ENCODE data around the gene PIK3CD.
"Not testable (repeated sequence)": the region's sequence is repeated elsewhere in the genome, so short reads cannot be mapped to it uniquely, and the experiment has no call there.

PIK3CD gene

DNA sequence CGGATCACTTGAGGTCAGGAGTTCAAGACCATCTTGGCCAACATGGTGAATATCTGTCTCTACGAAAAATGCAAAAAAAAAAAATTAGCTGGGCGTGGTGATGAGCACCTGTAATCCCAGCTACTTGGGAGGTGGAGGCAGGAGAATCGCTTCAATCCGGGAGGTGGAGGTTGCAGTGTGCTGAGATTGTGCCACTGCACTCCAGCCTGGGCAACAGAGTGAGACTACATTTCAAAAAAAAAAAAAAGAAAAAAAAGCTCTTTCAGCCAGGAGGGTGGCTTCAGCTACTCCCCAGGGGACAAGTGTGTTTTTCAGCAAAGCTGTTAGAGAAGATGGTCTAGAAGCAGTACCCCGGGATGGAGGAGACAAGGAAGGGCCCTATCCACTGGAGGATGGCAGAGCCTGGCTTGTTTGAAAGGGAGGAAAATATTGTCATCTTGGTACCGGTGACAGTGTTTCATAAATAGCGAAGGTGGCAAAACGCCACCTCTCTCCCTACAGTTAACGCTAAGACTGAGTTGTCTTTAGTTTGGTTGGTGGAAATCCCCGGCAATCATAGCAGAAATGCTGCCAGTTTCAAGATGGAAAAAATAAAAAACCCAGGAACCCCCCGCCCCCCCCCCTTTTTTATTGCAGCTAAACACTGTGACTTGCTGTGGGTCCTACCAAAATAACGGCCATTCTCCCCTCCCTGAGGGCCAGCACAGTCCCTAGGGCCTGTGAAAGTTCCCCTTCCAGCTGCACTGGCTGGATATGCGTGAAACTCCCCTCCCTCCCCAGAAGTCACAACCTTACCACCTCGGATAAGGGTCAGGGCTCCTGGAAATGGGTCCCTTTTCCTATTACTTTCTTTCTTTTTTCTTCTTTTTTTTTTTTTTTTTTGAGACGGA lies 3.5 kb downstream of the PIK3CD start:
- peak; percentile 60 for DNase-seq

DNA sequence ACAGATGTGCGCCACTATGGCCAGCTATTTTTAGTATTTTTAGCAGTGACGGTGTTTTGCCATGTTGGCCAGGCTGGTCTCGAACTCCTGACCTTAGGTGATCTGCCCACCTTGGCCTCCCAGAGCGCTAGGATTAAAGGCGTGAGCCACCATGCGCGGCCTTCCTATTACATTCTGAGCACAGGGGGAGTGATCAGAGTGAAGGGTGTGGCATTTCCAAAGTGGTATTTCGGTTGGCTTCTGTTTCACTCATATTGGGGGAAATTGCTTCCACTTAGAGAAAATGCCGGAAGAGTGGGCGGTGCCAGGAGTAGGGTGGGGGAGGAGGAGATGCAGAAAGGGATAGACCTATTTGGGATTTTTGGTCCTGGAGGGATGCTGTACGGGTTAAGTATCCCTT lies 4.3 kb downstream of the PIK3CD start:
- DNase-seq, result no peak

DNA sequence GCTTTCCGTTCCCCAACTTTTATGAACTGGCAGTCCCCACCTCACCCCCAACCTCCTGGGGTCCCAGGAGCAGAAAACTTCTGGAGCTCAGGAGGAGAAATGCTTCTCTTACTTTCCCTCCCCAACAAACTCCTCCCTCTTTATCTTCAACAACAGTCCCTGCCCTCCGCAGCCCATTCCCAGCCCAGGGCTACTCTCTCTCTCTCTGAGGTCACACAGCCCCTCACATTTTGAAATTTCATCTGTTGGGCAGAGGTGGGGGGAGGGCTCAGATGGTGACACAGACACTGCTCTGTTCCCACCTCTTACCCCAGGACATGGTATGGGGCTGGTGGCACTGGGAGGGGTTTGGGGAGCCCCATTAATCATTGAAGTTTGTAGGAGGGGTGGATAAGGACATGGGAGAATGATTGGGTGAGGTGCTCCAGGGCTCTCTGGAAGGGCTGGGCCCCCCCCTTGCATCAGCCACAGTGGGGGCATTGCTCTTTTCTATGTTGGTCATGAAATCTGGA lies 6.0 kb downstream of the PIK3CD start:
- no peak for DNase-seq

DNA sequence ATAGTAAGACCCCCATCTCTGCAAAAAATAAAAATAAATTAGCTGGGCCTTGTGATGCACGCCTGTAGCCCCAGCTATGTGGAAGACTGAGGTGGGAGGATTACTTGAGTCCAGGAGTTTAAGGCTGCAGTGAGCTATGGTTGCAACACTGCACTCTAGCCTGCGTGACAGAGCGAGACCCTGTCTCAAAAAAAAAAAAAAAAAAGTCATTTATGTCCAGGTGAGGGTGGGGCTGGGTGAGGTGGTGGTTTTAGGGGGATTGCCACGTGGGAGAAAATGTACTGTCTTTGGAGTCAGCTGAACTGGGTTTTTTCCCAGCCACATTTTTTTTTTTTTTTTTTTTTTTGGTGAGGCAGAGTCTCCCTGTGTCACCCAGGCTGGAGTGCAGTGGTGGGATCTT lies 6.7 kb downstream of the PIK3CD start:
- DNase-seq, result peak; percentile 23

DNA sequence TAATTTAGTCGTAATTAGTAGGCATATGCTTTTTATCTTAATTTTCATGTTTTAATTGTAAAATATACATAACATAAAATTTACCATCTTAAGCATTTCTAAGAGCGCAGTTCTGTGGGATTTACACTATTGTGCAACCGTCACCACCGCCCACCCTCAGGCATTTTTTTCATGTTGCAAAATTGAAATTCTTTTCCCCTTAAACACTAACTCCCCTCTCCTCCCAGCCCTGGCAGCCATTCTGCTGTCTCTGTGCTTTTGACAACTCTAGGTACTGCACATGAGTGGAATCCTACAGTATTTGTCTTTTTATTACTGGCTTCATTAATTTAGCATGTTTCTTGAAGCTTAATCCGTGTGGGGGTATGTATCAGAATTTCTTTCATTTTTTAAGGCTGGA lies 7.8 kb downstream of the PIK3CD start:
- no peak for DNase-seq

DNA sequence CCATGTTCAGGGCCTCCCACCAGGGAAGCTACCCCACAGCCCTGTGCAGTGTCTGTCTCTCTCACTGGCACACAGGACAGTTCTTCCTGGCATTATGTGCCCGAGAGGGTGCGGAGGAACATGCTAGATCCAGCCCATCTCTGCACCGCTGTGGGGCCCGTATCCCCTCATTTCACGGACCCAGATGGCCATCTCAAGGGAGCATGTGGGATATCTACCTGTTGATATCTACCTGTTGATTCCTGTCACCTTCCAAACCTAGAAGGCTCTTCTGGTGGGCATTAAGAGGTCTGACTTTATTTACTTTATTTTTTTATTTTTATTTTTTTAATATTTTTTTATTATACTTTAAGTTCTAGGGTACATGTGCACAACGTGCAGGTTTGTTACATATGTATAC lies 11.7 kb downstream of the PIK3CD start:
- DNase-seq, result no peak

DNA sequence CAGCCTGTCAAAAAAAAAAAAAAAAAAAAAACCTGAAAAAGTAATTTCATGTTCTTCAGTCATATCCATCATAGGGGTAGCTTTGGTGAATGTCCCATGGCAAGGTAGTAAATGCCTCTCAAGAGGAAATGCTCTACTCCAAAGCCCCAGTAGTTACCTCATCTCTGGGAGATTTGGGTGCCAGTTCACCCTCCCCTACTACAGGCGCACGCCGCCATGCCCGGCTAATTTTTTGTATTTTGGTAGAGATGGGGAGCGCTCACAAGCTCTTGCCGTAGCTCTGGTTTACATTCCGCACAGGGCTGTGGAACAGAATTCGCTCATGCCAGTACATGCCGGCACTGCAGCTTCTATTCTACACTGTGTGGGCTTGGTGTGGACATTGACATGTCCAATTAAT lies 13.7 kb downstream of the PIK3CD start:
- no peak for DNase-seq

DNA sequence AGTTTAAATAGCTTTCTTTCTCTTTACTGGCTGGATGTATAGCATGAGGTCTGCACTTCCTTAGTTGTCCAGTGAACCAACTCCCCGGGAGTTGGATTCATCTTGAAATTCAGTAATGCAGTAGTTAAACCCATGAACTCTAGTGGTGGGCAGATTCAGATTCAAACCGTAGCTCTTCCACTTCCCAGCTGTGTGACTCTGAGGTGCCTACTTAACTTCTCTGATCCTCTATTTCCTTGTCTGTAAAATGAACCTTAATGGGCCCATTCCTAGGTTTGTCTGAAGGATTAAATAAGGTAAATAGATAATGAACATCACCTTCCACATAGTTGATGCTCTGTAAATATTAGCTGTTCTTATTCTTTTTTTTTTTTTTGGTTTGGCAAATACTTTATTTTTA lies 16.5 kb downstream of the PIK3CD start:
- no peak for DNase-seq

DNA sequence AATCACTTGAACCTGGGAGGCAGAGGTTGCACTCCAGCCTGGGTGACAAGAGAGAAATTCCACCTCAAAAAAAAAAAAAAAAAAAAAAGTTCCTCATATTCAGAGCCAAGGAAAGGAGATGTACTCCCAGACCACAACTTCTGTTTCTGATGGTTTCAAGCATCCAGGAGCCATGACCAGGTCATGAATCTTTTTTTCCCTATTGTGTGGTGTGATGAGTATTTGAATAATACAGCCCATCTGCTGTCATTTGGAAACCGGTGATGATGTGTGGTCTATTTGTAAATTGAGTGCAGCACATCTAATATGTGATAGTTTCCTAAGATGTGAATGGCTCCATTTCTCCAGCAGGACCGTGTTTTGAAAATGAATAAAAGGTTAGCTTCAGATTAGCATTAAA lies 18.6 kb downstream of the PIK3CD start:
- no peak for DNase-seq

DNA sequence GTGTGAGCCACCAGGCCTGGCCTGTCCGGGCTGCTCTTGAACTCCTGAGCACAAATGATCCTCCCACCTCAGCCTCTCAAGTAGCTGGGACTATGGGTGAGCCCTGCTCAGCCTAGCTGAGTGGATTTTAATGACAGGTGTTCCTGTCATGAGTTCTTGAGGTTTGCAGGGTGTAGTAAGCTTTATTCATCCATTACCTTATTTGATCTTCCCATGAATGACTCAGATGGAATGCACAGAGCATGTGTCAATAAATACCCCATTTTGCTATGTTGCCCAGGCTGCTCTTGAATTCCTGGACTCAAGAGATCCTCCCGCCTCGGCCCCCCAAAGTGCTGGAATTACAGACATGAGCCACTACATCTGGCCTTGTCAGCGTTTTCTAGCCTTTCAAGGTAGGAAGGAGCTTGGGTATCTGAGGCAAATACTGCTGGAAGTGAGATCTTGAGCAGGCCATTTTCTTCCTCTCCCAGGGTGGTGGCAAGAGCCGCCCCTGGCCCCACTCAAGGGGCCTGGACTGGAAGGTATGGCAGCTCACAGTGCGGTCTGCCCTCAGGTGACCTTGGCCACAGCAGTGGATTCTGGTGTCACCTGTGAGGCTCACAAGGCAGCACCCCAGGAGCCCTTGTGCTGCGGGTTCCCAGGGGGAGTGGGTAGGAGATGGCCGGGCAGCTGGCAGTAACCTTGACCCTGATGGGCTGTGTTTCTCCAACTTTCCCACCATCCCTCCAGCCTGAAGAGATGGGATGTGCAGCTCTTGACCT lies 20.0 kb downstream of the PIK3CD start:
- DNase-seq, result peak; percentile 34

DNA sequence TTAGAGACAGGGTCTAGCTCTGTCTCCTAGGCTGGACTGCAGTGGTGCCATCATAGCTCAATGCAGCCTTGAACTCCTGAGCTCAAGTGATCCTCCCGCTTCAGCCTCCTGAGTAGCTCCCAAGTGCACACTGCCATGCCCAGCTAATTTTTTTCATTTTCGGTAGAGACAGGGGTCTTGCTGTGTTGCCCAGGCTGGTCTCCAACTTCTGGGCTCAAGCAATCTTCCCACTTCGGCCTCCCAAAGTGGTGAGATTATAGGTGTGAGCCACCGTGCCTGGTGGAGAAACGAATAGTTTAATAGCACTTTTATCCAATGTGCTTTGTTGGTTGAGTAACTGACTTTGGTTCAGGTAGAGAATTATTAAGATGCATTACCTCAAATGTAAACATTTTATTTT lies 20.9 kb downstream of the PIK3CD start:
- no peak for DNase-seq

DNA sequence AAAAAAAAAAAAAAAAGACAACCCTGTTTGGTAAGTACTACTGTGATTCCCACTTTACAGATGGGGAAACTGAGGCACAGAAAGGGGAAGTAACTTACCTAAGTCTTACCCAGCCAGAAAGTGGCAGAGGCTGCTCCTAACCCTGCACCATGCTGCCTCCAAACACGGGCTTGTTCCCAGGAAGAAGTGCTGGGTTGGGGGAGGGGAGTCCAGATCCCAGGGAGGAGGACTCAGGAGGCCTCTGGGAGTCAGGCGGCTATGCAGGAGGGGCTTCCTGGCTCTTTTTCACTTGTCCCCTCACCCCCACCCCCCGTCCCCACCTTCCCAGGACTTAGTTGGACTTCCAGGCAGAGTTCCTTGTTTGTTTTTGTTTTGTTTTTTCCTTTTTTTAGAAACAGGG lies 23.9 kb downstream of the PIK3CD start:
- no peak for DNase-seq

DNA sequence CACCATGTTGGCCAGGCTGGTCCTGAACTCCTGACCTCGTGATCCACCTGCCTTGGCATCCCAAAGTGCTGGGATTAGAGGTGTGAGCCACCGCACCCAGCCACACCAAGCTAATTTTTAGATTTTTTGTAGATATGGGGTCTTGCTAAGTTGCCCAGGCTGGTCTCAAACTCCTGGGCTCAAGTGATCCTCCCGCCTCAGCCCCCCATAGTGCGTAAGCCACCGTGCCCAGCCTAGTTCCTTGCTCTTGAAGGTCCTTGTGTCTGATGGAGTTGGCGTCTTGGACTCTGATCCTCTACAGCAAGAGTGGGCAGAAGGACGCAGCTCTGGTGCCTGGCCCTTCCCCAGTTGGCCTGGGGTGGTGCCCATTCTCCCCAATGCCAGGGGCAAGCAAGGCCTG lies 24.6 kb downstream of the PIK3CD start:
- not testable (repeated sequence) for DNase-seq

DNA sequence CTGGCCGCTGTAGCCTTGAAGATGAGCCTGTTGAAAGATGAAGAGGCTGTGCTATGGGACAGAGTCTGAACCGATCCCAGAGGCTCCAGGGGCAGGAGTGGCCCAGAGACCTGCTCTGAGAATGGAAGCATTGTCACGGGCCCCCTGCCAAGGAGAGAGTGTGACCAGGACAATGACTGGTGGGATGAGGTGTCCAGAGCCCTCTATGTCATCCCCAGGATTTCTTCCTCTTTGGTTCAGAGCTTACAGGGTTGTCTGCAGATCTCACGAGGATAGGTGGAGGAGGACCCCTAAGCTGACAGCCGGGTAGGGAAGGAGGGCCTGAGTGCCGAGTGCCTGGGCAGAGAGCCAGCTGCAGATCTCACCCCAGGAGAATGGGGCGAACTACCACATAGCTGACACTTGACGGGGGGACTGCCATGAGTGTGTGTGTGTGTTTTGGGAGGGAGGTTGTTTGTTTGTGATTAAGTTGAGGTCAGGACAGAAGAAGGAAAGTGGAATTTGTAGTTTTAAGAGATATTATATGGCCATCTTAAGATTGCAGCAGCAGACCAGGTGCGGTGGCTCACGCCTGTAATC lies 25.4 kb downstream of the PIK3CD start:
- no peak for DNase-seq

DNA sequence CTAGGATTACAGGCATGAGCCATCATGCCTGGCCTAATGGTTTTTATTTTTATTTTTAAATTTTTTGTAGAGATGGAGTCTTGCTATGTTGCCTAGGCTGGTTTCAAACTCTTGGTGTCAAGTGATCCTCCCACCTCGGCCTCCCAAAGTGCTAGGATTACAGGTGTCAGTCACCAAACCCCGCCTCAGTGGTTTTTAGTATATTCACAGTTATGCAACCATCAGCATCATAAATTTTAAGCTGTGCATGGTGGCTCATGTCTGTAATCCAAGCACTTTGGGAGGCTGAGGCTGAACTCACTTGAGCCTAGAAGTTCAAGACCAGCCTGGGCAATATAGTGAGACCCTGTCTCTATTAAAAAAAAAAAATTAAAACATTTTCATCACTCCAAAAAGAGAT lies 28.6 kb downstream of the PIK3CD start:
- DNase-seq, result no peak

DNA sequence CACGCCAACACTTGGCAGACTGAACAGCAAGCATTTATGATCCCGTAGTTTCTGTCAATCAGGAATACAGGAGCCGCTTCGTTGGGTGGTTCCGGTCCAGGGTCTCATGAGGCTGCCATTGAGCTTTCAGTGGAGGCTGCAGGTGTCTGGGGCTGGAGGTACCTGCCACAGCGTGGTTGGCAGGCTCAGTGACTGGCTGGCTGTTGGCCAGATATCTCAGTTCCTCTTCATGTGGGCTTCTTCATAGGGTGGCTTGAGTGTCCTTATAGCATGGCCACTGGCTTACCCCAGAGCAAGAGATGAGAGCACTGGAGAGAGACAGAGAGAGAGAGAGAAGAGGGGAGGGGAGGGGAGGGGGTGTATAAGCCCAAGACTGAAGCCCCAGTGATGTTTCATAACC lies 29.3 kb downstream of the PIK3CD start:
- DNase-seq, result no peak

DNA sequence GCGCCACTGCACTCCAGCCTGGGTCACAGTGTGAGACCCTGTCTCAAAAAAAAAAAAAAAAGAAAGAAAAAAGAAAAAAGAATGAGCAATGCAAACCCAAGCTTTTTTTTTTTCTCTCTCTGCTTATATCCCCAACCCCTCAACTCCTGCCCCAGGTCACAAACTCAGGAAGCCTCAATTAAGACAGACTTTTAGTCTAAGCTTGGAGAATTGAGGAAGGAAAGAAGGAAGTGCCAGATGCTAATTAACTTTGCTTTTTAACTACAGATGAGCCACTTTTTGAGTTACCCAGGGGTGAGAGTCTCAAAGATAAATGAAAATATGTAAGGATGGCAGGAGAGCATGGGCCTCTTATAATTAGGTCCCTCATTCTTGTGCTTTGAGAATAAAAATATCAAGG lies 33.3 kb downstream of the PIK3CD start:
- DNase-seq, result no peak

DNA sequence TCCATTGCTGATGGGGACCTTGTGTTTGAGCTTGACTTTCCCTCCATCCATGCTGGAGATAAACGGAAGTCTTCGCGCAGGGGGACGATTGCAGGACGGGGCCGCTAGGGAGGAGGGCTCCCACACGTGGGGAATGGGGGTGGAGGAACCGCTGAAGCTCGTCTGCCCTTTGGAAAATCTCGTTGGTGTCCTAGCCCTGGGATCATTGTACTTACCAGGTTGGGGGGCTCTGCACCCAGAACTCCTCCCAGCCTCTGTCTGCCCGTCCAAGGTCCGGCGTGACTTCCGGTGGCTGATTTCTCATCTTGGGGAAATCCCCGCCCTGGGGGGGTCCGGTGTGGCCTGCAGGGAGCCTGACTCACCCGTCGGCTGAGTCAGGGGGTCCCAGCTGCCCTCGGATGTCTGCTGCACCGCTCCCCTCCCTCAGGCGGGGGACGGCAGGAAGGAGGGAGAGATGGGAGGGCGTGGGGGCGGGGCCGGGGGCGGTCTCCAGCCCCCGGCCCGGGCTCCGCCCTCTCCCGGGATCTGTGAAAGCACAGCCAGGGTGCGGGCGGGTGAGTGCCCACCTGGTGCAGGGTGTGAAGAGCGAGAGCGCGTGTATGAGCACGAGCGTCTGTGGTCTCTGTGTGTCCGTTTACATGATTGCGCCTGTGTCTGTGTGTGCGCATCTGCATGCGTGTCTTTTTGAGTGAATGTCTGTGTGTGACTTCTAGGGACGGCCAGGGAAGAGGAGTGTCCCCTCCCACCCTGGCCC lies 35.8 kb downstream of the PIK3CD start:
- peak; percentile 85 for DNase-seq

DNA sequence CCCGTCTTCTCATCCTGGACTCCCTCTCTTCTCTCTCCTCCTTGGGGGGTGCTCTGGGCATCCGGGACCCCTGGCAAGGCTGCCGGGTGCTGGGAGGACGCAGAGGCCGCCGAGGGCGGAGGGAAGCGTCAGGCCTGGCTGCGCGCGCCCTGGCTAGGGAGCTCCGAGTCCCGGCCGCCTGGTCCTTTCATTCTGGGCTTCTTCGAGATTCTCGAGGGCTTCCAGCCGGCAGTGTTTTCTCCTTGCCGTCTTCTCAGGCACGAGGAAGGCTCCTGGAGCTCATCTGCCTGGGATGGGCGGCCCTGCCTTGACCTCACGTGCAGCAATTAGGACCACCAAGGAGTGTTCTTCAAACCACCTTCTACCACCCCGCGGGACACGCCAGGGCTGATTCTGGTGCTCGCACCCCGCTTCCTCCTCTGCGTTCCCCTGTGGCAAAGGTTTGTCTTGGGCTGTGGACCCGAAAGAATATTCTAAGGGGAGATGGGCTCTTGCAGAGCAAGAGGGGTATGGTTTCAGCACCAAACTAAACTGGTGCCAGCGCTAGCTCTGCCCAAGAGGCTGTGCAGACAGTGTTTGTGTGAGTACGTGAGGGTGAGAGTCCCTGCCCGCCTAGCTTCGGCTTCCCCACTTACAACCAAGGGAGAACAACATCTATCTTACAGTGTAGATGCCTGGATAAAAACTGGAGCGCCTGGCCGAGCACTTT lies 36.5 kb downstream of the PIK3CD start:
- peak; percentile 34 for DNase-seq

DNA sequence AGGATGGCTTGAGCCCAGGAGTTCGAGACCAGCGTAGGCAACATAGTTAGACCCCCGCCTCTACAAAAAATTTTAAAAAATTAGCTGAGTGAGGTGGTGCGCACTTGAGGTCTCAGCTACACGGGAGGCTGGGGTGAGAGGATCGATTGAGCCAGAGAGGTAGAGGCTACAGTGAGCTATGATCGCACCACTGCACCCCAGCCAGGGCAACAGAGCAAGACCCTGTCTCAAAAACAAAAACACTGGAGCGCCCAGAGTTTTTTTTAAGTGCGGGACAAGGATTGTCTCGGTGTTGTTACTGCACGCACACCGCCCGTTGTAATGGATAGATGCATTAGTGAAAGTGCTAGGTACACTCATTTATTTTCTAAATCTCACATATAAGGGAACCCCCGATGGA lies 37.1 kb downstream of the PIK3CD start:
- DNase-seq, result no peak

DNA sequence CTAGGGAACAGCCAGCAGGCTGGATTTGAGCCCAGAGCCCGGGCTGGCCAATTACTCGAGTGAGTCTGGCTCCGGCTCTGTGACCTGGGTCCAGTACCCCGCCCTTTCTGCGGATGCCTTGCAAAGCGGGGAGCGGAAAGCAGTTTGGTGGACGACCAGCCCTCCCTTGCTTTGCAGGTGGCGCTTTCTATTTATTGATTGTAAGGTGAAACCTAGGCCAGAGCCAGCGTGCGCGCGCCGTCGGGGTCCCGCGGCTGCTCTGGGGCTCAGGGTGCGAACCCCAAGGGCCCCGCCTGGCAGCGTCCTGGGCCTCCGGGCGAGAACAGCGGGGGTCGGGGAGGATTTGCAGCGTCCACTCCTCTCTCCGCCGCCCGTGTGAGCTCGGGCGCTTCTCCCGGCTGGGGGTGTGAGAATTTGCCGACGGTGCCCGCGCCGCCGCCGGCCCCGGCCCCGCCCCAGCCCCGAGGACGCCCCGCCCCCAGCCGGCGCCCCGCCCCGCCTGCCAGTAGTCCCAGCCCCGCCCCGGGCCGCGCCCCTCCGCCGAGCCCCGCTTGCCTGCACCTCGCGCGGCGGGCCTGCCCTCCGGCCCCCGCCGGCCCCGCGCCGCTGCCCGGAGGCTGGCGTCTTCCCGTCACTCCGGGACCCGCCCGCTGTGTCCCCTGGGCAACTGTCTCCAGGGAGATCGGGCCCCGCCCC lies 37.6 kb downstream of the PIK3CD start:
- DNase-seq, result peak; percentile 93

DNA sequence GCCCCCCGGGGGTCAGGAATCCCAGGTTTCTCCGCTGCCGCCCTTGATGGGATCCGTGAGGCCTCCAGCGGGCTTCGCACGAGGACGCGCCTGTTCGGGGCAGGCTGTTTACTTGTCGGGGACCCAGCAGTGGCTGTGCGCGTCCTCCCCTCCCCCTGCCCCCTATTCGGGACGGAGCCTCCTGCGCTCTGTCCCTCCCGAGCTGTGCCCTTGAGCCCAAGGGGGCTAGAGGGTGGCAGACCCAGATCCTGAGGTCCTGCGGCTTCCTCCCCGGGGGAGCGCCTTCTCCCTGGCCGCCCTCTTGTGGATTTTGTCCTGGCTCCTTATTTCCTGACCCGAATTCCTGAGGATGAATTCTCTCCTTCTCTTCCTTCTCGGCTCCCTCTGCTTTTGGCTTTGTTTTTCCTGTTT lies 38.4 kb downstream of the PIK3CD start:
- DNase-seq, result peak; percentile 48
